Measurements from ENCODE around the gene FOXP1.
"Not testable (repeated sequence)": the region's sequence is repeated elsewhere in the genome, so short reads cannot be mapped to it uniquely, and the experiment has no call there.

Gene FOXP1

GRCh38 chr3:71039332-71039731, 544.2 kb downstream of the FOXP1 start:
- no peak for DNase-seq

- no peak for DNase-seq
Measured at GRCh38 chr3:71037775-71038174, 545.8 kb downstream of the FOXP1 start.

GRCh38 chr3:71035886-71036285, 547.6 kb downstream of the FOXP1 start:
- DNase-seq = no peak

DNA sequence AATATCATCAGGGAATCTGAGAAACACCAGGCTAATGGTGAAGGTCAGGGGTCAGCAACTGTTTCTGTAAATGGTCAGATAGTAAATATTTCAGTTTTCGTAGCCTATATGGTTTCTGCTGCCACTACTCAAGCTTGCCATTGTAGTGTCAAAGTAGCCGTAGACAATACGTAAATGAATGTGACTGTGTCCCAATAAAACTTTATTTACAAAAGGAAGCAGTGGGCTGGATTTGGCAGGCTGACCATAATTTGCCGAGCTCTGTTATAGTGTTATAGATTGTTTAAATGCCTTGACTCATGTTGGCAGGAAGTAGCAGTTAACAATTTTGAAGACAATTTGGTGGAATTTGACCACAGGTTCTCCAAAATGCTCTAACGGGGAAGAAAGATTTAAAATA, 548.2 kb downstream of the FOXP1 start:
- no peak for DNase-seq

DNA sequence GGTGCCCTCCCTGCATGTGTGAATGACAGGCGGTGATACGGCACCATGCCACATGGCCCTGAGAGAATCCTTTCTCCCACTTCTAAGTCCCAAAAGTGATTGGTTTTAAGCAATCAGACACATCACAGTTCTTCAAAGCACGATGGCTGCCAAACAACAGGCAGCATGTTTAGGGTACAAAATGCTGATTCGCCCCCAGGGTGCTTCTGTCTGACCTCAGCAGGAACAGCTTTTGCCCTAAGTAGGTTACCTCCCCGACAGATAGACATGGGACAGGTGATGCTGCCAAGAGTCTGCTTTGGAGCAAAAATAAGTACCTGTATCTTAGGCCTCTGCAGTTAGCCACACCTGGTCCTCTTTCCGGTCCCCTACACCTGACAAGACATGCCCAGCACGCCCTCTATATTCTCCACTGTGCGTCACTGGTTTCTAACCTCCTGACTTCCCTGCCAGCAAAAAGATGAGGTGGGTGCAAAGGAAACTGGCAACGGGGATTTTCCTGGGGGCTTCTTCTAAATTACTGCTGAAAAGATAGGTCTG, 549.8 kb downstream of the FOXP1 start:
- DNase-seq = no peak

GRCh38 chr3:71031914-71032521, 551.5 kb downstream of the FOXP1 start:
- DNase-seq = no peak

DNA sequence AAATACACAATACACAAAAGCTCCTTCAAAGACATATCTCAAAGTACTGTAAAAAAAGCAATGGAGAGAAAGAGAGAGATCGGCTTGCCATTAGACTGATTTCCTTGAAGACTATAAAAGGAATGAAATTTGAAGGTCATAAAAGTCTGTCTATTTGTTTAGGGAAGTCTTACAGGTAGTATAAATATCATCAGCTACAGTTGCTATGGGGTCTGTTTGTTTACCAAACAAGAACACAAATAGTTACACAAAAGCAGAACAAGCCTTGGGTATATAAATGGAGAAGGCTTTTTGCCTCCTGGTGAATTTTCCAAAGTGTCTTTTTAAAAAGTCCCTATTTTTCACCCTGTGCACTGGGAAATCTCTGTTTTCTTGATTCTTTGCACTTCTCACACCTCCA, 552.3 kb downstream of the FOXP1 start:
- no peak for DNase-seq

DNA sequence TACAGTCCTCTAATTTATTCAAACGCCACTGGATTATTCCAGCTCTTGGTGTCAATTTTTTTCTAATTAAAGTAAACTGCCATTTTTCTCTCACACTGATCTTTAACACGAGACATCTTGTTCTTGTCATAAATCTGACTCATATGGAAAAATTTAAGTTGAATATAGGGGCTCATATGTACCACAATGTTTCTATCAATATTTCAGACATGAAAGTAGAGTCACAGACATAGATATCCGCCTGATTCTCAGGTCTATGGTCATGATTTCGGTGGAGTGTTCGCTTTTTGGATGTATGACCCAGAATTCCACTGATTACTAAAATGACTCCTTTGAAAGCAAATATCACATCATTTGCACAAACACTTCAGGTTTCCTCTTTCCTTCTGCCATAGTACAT, 552.8 kb downstream of the FOXP1 start:
- no peak for DNase-seq

- DNase-seq = no peak
Measured at GRCh38 chr3:71029770-71030169, 553.8 kb downstream of the FOXP1 start.

- DNase-seq = no peak
Measured at GRCh38 chr3:71028802-71029201, 554.7 kb downstream of the FOXP1 start.

- DNase-seq = no peak
Measured at GRCh38 chr3:71028184-71028583, 555.3 kb downstream of the FOXP1 start.

DNA sequence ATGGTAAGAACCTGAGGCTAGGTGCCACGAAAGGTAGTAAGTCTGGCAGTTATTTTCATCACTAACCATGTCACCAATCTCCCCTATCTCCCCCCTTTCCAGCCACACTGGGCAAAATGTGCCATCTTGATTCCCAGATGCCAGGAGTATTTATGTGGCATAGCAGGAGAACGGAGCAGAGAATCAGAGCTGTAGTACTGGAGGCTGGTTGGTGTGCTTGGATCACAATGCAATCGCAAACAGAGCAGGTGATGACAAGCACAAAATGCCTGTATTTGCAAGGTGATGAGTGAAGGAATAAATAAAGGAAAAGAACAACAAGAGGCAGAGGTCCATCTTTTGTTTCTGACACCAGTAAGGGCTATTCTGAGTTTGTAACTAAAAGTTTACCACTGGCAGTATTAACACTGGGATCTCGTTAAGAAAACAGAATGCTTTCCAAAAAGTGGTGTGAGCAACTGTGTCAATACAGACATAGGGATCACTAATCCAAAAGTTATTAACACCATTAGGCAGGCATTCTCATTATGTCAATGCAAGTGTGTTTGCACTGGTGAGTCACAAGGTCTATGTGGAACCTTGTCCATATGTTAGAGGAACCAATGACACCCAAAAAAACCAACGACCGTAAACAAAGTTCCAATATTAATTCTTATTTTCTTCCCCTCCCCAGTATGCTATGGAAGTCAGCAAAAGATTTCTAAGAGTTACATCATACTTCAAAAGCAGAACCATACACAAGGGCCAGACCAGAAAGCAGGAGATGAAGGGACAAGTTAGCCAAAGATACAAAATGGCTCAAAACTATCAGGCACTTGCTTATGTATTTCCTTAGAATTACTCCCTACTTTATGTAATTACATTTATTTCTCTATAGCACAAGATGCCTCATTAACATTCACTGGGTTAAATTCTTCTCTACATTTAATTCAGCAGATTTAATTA, 556.6 kb downstream of the FOXP1 start:
- DNase-seq = no peak

DNA sequence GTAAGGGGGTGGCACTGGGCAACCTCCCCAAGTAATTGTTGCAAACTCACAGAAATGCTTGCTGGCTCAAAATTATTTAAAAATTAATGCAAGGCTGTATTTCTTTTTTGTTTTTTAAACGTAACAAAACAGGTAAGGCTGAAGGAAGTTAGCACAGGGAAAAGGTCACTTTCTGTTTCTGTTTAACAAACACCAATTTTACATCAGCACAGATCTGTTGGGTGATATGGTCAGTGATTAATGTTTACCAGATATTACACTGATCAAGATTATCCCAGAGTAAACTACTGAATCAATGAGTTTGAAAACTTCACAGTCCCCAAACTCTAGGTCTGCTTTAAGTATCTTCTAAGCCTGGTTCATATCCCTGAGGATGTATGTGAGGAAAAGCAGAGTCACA, 558.0 kb downstream of the FOXP1 start:
- DNase-seq = no peak

- DNase-seq = no peak
Measured at GRCh38 chr3:71025010-71025409, 558.5 kb downstream of the FOXP1 start.

GRCh38 chr3:71022551-71023335, 560.8 kb downstream of the FOXP1 start:
- no peak for DNase-seq

DNA sequence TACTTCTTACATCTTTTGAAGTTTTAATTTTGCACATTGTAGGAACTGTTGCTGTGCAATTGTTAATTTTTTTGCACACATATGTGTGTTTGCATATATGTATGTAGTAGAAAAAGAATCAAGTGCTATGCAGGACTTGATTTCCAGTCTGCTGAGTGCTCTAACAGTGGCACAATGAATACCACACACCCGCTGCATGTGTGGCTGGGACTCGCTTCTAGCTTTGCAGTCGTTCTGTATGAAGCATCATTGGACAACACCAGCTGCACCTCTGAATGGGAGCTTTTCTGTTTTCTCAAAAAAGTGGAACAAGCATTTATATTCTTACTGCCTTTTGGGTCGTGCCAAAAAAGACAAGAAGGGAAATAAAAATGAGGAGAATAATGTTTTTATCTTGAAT, 564.7 kb downstream of the FOXP1 start:
- no peak for DNase-seq

GRCh38 chr3:71016178-71016845, 567.2 kb downstream of the FOXP1 start:
- DNase-seq = no peak

DNA sequence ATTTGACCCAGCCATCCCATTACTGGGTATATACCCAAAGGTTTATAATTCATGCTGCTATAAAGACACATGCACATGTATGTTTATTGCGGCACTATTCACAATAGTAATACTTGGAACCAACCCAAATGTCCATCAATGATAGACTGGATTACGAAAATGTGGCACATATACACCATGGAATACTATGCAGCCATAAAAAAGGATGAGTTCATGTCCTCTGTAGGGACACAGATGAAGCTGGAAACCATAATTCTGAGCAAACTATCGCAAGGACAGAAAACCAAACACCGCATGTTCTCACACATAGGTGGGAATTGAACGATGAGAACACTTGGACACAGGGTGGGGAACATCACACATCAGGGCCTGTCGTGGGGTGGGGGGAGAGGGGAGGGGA, 568.9 kb downstream of the FOXP1 start:
- not testable (repeated sequence) for DNase-seq

GRCh38 chr3:71012971-71013370, 570.6 kb downstream of the FOXP1 start:
- DNase-seq = no peak

DNA sequence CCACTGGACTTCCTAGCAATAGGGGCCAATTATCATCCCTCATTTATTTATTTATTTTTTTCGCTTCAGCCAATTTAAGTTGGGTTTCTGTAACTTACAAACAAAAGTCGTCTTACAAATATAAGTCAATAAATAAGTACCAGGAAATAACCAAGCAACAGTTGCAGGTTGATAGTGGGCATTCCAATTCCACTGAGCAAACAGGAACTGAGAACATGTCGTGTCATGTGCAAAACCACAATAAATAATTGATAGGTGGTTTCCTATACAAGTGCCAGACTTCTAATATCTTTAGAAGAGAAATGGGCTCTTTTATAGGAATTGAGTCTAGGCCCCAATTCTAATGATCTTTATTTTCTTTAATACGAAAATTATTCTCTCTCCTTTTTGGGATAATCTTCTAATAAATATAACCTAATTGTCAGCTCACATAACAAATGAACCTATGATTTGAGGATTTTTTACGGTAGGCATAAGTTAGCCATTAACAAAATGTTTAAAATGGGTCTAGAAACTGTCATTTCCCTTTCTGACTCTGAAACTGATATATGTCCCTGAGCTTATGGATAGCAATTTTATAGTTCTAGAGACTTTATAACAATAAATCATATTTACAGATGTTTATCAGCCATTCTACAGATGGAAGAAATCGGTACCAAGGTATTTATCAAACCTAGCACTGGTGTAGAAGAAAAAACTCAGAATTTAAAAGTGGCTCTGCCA, 571.8 kb downstream of the FOXP1 start:
- DNase-seq = peak; percentile 7

DNA sequence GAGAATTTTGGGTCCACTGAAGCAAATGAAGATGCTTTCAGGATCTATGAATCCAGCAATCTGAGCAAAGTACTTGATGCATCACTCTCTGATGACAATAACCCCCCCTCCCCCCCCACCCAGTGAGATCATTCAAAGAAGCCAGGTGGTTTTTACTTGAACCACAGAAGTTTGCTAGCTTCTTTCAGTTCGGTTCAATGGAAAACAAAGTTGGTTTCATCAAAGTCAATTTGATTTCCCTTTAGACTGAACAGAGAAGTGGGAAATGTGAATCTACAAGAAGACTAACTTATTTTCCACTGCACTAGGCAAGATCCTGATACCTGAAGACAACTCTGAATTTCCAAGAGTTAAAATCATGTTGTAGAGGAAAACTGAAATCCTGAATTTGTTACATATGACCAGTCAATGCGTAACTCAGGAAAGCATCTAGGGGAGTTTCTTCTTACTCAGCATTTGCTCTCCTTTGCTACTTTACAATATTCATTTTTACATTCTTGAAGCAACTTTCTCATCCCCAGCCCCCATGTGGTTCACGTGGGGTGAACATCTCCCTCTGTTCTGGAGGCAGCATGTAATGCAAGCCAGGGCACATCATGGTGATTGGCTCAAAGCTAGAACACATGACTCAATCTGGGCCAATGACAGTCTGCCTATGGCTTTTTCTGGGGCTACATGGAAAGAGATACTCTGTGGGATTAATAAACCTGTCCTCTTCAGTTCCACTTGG, 572.6 kb downstream of the FOXP1 start:
- DNase-seq = no peak
